CD4-positive, alpha-beta T cell treated with Interleukin-12 subunit alpha and Interleukin-12 subunit beta, for 1 hour (primary cell): Measurements from ENCODE around the gene TXNRD3.

Experiments
- DNase-seq: peaks from one replicate; pipeline ENCODE4 v3.0.0-alpha.2; 2020

The TXNRD3 gene

DNA sequence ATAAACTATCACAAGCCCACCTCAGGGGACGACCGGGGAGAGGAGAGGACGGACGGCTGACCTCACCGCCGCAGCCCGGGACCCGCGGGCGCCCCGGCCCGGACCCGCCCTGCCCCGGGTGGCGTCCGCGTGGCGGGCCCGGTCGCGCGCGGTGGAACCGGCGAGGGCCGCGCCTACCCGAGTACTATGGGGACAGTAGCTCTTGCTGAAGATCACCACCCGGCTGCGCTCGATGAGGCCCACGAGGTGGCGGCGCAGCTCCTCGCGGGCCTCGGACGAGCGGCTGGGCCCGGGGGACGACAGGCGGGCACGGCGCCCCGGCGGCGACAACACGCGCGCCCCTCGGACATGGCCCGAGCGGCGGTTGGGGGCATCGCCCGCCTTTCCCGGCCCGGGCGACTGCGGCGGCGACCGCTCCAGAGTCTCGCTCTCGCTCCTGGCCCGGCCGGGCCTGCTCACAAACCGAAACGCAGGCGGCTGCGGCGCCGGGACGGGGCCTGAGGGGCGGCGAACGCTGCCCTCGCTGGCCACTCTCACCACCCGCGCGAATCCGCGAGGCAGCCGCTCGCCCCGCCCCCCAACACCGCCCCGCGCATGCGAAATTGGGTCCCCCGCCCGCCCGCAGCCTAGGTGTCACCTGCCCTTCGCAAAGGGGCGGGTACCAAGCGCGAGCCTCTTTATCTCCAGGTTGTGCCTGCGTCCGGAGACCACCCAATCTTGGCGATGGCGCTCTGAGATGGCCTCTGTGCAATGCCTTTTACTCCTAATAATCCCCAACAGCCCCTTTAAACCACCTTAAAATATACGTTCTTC, at the start of gene TXNRD3:
Gene TXNRD3 (minus strand): TSS at position 554 of the 813 bp plus-strand sequence.
- DNase-seq = peak; percentile 71

GRCh38 chr3:126703512-126704493, 48.9 kb upstream of the TXNRD3 start, which contains the start of gene CHCHD6:
TSS of gene CHCHD6 (plus strand) at chr3:126704240. CDS start at chr3:126704313, 73 bp downstream.
- DNase-seq = peak; percentile 97

DNA sequence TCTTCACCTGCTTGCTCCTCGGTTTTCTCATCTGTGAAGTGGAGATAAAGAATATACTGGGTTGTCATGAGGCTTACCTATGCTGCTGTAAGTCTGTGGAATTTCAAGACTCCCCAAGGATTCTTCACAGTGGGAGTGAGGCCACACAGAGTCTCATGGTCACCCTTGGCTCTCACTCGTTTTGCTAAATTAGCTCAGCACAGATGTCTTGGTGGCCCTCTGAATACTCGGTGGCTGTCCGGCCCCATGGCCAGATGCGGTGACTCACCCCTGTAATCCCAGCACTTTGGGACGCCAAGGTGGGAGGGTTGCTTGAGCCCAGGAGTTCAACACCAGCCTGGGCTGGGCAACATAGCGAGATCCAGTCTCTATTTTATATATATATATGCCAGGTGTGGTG, 44.1 kb upstream of the TXNRD3 start:
- no peak for DNase-seq

DNA sequence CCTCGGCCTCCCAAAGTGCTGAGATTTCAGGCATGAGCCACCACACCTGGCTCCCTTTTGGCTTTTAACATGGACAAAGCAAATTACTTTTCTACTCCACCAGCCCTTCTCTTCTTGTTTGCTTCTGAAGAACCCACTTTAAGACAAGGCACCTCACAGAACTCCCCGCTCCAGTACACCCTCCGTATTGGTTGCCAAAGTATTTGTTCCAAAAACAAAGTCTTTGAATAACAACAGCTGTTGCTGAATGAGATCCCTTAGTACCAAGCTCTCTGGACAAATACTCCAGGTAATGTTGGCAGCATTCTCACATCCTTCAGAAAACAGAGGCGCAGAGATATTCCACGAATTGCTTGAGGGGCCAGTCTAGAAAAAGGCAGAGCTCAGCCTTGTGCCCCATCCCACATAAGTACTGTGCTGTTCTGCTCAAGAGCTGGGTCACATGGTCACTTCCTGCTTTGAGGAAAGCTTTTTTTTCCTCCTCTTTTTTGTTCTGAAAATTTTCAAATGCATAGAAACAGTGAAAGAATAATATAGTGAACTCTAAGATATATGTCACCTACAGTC, 41.9 kb upstream of the TXNRD3 start:
- no peak for DNase-seq

DNA sequence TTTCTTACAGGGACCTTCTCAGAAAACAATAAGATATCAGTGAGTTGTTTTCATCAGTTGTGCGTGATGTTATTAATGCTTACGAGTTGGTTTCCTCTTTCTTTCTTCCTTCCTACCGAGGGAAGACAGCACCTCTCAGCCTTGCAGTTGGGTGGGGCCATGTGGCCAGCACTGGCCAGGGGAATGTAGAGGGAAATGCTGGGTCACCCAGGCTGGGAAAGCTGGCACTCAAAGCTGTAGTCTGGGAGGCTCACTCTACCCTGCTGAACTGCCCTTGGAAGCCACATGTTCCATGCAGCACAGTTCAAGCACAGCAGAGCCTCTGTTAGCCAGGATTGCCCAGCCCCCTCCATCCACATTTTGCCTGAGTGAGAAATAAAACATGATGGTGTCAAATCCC, 39.0 kb upstream of the TXNRD3 start:
- no peak for DNase-seq

DNA sequence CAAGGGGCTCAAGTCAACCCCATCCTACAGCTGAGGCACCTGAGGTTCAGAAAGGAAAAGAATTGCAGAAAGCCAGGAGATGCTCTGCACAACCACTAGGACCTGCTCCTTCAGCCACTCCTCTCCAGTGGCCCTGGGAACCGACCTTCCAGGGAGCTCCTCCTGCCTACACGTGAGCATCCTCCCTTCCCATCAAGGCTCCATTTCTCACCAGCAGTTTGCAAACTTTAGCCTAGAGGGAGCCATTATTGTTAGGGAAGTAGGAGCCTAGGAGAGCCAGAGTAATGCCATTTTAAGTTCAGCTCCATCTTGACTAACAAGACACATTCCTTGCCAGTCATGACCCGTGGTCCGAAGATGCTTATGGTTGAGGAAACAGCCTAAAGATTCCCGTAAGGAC, 37.9 kb upstream of the TXNRD3 start:
- DNase-seq = no peak

GRCh38 chr3:126691765-126692164, 36.8 kb upstream of the TXNRD3 start:
- no peak for DNase-seq

DNA sequence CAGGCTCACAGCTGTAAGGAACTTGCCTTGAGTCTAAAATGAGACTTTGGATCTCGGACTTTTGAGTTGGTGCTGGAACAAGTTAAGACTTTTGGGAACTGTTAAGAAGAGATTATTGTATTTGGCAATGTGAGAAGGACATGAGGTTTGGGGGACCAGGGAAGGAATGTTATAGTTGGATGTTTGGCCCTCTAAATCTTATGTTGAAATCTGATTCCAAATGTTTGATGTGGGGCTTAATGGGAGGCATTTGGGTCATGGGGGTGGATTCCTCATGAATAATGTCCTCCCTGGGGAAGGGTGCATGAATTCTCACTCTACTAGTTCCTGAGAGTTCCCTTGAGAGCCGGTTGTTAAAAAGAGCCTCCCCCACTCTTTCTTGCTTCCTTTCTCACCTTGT, 30.6 kb upstream of the TXNRD3 start:
- no peak for DNase-seq

DNA sequence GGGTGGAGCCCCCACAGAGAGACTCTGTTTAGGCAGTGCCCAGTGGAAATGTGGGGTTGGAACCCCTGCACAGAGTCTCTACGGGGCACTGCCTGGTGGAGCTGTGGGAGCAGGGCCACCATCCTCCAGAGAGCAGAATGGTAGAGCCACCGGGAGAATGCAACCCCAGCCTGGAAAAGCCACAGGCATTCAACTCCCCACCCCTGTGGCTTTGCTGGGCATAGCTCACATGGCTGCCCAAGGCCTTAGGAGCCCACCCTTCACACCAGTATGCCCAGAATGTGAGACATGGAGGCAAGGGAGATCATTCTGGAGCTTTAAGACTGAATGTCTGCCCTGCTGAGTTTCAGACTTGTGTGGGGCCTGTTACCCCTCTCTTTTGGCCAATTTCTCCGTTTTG, 30.1 kb upstream of the TXNRD3 start:
- no peak for DNase-seq

- DNase-seq = no peak
Observed at GRCh38 chr3:126684218-126684751, 29.4 kb upstream of the TXNRD3 start.

- DNase-seq = no peak
Observed at GRCh38 chr3:126683069-126683468, 28.1 kb upstream of the TXNRD3 start.

DNA sequence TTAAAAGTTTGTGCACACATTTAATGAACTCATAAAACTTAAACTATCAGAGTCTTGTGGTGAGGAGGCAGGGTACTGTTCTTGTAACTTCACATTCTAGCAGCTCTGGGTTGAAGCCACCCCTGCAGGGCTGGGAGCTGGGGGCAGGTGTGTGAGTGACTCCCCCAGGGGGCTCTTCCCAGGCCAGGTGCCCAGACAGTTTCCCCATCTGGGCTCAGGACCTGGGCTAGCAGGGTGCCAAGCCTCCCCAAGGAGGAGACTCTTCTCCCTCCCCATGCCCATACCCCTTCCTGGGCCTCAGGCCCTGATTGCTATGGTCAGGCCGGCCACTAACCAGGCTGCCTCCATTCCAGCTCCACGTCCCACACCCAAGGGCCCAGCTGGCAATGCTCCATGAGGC, 27.1 kb upstream of the TXNRD3 start:
- no peak for DNase-seq

- no peak for DNase-seq
Observed at GRCh38 chr3:126680667-126681055, 25.7 kb upstream of the TXNRD3 start.

GRCh38 chr3:126679831-126680666, 25.1 kb upstream of the TXNRD3 start:
- no peak for DNase-seq

DNA sequence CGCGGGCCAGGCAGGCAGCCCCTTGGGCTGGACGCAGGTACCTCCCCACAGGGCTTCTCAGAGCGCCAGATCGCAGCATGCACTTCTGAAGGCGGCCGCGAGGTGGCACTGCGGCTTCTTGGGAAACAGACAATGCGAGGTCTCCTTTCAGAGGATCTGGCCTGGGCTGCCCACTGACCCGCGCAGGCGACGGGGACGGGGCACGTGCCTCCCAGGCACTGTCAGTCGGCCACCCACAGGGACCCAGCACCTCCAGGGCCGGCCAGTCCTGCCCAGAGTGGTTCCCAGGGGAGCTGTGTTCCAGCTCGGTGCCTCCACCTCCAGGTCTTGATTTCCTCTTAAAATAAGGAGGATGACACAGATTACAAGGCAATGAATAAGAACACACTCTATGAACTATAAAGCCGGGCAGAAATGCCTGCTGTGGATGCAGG, 24.4 kb upstream of the TXNRD3 start:
- DNase-seq = peak; percentile 72

DNA sequence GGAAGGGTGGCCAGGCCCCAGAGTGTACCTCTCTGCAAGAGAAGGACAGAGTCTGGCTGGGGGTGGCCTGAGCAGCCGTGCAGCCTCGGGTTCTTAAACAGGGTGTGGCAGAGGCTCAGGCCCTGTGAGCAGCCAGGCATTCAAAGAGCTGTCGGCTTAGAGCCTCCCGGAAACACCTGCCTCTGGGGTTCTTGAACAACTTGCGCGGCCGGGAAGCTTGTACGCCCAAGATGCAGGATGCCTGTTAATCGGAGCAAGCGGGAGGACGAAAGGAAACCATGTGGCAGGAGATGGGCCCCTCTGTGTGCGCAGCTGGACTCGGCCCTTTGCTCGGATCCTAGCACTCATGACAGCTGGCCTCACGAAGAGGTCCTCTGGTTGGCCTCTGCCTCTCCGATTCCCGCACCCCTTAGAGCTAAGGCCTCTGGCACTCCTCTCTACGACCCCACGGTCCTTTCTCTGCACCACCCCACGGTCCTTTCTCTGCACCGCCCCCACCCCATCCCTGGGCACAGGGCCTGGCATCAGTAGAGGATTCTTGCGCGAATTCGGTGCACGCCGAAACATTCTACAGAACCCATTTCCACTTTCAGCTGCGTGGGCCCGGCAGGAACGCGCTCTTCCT, 23.9 kb upstream of the TXNRD3 start:
- no peak for DNase-seq

- no peak for DNase-seq
Observed at GRCh38 chr3:126677862-126678503, 23.1 kb upstream of the TXNRD3 start.

- no peak for DNase-seq
Observed at GRCh38 chr3:126676919-126677705, 22.2 kb upstream of the TXNRD3 start.

GRCh38 chr3:126672741-126673140, 17.8 kb upstream of the TXNRD3 start:
- DNase-seq = no peak

DNA sequence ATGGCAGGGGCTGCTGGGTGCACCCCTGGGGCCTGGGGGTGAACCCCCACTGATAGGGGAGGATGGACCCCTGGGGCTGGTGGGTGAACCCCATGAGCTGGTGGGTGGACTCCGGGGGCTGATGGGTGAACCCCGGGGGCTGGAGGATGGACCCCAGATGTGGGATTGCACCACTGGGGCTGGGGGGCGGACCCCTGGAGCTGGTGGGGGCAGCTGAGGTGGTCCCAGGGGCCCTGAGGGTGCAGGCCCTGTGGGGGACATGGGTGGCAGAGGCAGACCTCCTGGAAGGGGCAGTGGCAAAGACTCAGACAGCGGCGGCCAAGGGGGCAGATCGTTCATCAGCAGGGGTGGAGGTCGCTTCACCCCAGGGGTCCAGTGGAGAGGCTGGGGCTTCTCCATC, 17.4 kb upstream of the TXNRD3 start:
- DNase-seq = no peak
